HepG2 (cell line): ENCODE results near the gene EXOC3L4. TPM values are rescaled to one million over a fixed set of nuclear protein-coding genes. Genes with fewer than 3 reads are reported as not detected.

Experiments used
- AGO1 ChIP-seq: fragments of 200-400 bp; formaldehyde crosslinking; IDR thresholded peaks from 2 replicates; pipeline ENCODE4 v1.6.1; 2017; ENCODE audit warnings: mild to moderate bottlenecking, low read depth, low read length, moderate library complexity; ENCODE audit not compliant: poor library complexity, severe bottlenecking
- EED ChIP-seq: sonication (generic); formaldehyde crosslinking; IDR thresholded peaks from 2 replicates; pipeline ENCODE4 v1.5.0; 2020; ENCODE audit warnings: mild to moderate bottlenecking, missing genetic modification reagents
- FOSL2 ChIP-seq: sonication (generic); formaldehyde crosslinking; IDR thresholded peaks from 2 replicates; pipeline ENCODE4 v1.4.0; 2020; ENCODE audit warnings: missing genetic modification reagents
- FOXJ3 ChIP-seq: sonication (generic); formaldehyde crosslinking; IDR thresholded peaks from 2 replicates; pipeline ENCODE4 v1.4.0; 2020; ENCODE audit warnings: missing genetic modification reagents, mild to moderate bottlenecking, borderline replicate concordance
- KDM3A ChIP-seq: IDR thresholded peaks from 2 replicates; pipeline ENCODE4 v1.6.1; 2018; ENCODE audit warnings: low read depth, missing compliant biosample characterization
- NCOA5 ChIP-seq: sonication (generic); formaldehyde crosslinking; IDR thresholded peaks from 2 replicates; pipeline ENCODE4 v1.4.0; 2020; ENCODE audit warnings: missing genetic modification reagents
- REST ChIP-seq, 2 experiments: IDR thresholded peaks; 2 replicates each; pipeline ENCODE4 v1.6.1; 2011 to 2012; ENCODE audit warnings: low read length in 2 of 2, borderline replicate concordance in 1 of 2, low read depth in 1 of 2, mild to moderate bottlenecking in 1 of 2, moderate library complexity in 1 of 2
- SKI ChIP-seq: fragments of 450-650 bp; IDR thresholded peaks from one replicate; pipeline ENCODE4 v1.6.1; 2018; ENCODE audit warnings: mild to moderate bottlenecking; ENCODE audit not compliant: partially characterized antibody
- TEAD2 ChIP-seq: sonication (generic); formaldehyde crosslinking; IDR thresholded peaks from 2 replicates; pipeline ENCODE4 v1.9.0; 2021; ENCODE audit warnings: missing genetic modification reagents
- THYN1 ChIP-seq: sonication (generic); formaldehyde crosslinking; IDR thresholded peaks from 2 replicates; pipeline ENCODE4 v1.8.1; 2023; ENCODE audit warnings: low read depth, mild to moderate bottlenecking, moderate library complexity, missing genetic modification reagents, borderline replicate concordance
- TOE1 ChIP-seq: sonication (generic); formaldehyde crosslinking; IDR thresholded peaks from 2 replicates; pipeline ENCODE4 v1.4.0; 2020; ENCODE audit warnings: mild to moderate bottlenecking, missing genetic modification reagents
- ZNF329 ChIP-seq: sonication (generic); formaldehyde crosslinking; IDR thresholded peaks from 2 replicates; pipeline ENCODE4 v1.9.0; 2021; ENCODE audit warnings: low read depth, mild to moderate bottlenecking, missing genetic modification reagents
- ZNF670 ChIP-seq: sonication (generic); formaldehyde crosslinking; IDR thresholded peaks from 2 replicates; pipeline ENCODE4 v1.8.0; 2022; ENCODE audit warnings: mild to moderate bottlenecking, missing genetic modification reagents, borderline replicate concordance
- ZNF788 ChIP-seq: sonication (generic); formaldehyde crosslinking; IDR thresholded peaks from 2 replicates; pipeline ENCODE4 v1.5.0; 2020; ENCODE audit warnings: mild to moderate bottlenecking, missing genetic modification reagents, borderline replicate concordance
- polyA plus RNA-seq, 8 experiments: library from polyadenylated mRNA; depleted of rRNA in 3 of 8; stranded (reverse) in 7 of 8; unstranded in 1 of 8; fragments of >200 nt; fragmentation: Illumina TruSeq in 4 of 8; extraction: Trizol in 4 of 8; gene quantifications; 2 replicates each; pipeline versions ENCODE4 v1.2.1 to v1.2.3, GENCODE V29; 2011 to 2016; ENCODE audit warnings: low read depth in 4 of 8, missing spikeins in 1 of 8, mixed read lengths in 1 of 8; ENCODE audit not compliant: insufficient read depth in 1 of 8
- total RNA-seq, 5 experiments: library from RNA; depleted of rRNA; stranded (reverse); fragments of >200 nt; fragmentation: Illumina TruSeq; extraction: Trizol; gene quantifications; 2 replicates each; pipeline ENCODE4 v1.2.3, GENCODE V29; 2016; ENCODE audit warnings: low read depth in 1 of 5
- TF ChIP-seq, protein P1 (sequence below): IDR thresholded peaks from 2 replicates; pipeline ENCODE4 v1.4.0; 2020; ENCODE audit warnings: mild to moderate bottlenecking, missing genetic modification reagents
- TF ChIP-seq, protein P2 (sequence below): sonication (generic); formaldehyde crosslinking; IDR thresholded peaks from 2 replicates; pipeline ENCODE4 v1.4.0; 2020; ENCODE audit warnings: mild to moderate bottlenecking, missing genetic modification reagents, borderline replicate concordance
- TF ChIP-seq, protein P3 (sequence below): sonication (generic); formaldehyde crosslinking; IDR thresholded peaks from 2 replicates; pipeline ENCODE4 v1.5.0; 2020; ENCODE audit warnings: missing genetic modification reagents
- TF ChIP-seq, protein P4 (sequence below): sonication (generic); formaldehyde crosslinking; IDR thresholded peaks from 2 replicates; pipeline ENCODE4 v1.4.0; 2020; ENCODE audit warnings: missing genetic modification reagents

The EXOC3L4 gene
- total and polyA plus RNA-seq, 2 of the 13 experiments (the other 11 are each of a cell fraction or from before 2014, with no cell fraction given): 11.8 to 27.0 TPM

GRCh38 chr14:103113303-103113702 lies 18.8 kb downstream of the EXOC3L4 start (continued):
- TF ChIP-seq, protein P1, sequence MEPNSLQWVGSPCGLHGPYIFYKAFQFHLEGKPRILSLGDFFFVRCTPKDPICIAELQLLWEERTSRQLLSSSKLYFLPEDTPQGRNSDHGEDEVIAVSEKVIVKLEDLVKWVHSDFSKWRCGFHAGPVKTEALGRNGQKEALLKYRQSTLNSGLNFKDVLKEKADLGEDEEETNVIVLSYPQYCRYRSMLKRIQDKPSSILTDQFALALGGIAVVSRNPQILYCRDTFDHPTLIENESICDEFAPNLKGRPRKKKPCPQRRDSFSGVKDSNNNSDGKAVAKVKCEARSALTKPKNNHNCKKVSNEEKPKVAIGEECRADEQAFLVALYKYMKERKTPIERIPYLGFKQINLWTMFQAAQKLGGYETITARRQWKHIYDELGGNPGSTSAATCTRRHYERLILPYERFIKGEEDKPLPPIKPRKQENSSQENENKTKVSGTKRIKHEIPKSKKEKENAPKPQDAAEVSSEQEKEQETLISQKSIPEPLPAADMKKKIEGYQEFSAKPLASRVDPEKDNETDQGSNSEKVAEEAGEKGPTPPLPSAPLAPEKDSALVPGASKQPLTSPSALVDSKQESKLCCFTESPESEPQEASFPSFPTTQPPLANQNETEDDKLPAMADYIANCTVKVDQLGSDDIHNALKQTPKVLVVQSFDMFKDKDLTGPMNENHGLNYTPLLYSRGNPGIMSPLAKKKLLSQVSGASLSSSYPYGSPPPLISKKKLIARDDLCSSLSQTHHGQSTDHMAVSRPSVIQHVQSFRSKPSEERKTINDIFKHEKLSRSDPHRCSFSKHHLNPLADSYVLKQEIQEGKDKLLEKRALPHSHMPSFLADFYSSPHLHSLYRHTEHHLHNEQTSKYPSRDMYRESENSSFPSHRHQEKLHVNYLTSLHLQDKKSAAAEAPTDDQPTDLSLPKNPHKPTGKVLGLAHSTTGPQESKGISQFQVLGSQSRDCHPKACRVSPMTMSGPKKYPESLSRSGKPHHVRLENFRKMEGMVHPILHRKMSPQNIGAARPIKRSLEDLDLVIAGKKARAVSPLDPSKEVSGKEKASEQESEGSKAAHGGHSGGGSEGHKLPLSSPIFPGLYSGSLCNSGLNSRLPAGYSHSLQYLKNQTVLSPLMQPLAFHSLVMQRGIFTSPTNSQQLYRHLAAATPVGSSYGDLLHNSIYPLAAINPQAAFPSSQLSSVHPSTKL (CRISPR knock-in tag): no peak
- TF ChIP-seq FOSL2 (CRISPR knock-in tag) (no peak), EED (CRISPR knock-in tag) (no peak), TOE1 (no peak), AGO1 (no peak), ZNF670 (CRISPR knock-in tag) (no peak), NCOA5 (CRISPR knock-in tag) (no peak), KDM3A (CRISPR knock-in tag) (no peak), ZNF329 (no peak), SKI (no peak), FOXJ3 (CRISPR knock-in tag) (no peak), ZNF788 (CRISPR knock-in tag) (no peak), TEAD2 (no peak), THYN1 (no peak), REST (IDR thresholded peaks at IDR 0.05; ENCODE audit: borderline replicate concordance in 1 of 2, low read depth in 1 of 2, low read length in 2 of 2) (no peak)
- TF ChIP-seq, protein P2, sequence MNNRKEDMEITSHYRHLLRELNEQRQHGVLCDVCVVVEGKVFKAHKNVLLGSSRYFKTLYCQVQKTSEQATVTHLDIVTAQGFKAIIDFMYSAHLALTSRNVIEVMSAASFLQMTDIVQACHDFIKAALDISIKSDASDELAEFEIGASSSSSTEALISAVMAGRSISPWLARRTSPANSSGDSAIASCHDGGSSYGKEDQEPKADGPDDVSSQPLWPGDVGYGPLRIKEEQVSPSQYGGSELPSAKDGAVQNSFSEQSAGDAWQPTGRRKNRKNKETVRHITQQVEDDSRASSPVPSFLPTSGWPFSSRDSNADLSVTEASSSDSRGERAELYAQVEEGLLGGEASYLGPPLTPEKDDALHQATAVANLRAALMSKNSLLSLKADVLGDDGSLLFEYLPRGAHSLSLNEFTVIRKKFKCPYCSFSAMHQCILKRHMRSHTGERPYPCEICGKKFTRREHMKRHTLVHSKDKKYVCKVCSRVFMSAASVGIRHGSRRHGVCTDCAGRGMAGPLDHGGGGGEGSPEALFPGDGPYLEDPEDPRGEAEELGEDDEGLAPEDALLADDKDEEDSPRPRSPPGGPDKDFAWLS (CRISPR knock-in tag): no peak
- TF ChIP-seq, protein P3, sequence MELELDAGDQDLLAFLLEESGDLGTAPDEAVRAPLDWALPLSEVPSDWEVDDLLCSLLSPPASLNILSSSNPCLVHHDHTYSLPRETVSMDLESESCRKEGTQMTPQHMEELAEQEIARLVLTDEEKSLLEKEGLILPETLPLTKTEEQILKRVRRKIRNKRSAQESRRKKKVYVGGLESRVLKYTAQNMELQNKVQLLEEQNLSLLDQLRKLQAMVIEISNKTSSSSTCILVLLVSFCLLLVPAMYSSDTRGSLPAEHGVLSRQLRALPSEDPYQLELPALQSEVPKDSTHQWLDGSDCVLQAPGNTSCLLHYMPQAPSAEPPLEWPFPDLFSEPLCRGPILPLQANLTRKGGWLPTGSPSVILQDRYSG (CRISPR knock-in tag): no peak
- TF ChIP-seq, protein P4, sequence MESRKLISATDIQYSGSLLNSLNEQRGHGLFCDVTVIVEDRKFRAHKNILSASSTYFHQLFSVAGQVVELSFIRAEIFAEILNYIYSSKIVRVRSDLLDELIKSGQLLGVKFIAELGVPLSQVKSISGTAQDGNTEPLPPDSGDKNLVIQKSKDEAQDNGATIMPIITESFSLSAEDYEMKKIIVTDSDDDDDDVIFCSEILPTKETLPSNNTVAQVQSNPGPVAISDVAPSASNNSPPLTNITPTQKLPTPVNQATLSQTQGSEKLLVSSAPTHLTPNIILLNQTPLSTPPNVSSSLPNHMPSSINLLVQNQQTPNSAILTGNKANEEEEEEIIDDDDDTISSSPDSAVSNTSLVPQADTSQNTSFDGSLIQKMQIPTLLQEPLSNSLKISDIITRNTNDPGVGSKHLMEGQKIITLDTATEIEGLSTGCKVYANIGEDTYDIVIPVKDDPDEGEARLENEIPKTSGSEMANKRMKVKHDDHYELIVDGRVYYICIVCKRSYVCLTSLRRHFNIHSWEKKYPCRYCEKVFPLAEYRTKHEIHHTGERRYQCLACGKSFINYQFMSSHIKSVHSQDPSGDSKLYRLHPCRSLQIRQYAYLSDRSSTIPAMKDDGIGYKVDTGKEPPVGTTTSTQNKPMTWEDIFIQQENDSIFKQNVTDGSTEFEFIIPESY: no peak
